Measurements from ENCODE around the gene MAP3K1.
"Not testable (repeated sequence)": the region's sequence is repeated elsewhere in the genome, so short reads cannot be mapped to it uniquely, and the experiment has no call there.

The MAP3K1 gene

GRCh38 chr5:56814963-56815657 lies at the start of gene MAP3K1:
TSS of gene MAP3K1 (plus strand) at chr5:56815549. CDS start at chr5:56815574, 25 bp downstream.
- DNase-seq (ENCODE audit: low read depth in 2 of 2): peak; percentile 61 to 62

GRCh38 chr5:56766926-56767325 lies 48.4 kb upstream of the MAP3K1 start:
- DNase-seq (ENCODE audit: low read depth in 2 of 2): no peak

- no peak for DNase-seq (ENCODE audit: low read depth in 2 of 2)
These were observed 45.3 kb upstream of the MAP3K1 start for GRCh38 chr5:56769875-56770604.

GRCh38 chr5:56772767-56773166 lies 42.6 kb upstream of the MAP3K1 start:
- no peak for DNase-seq (ENCODE audit: low read depth in 2 of 2)

- no peak for DNase-seq (ENCODE audit: low read depth in 2 of 2)
These were observed 40.4 kb upstream of the MAP3K1 start for GRCh38 chr5:56774957-56775356.

- DNase-seq (ENCODE audit: low read depth in 2 of 2): not testable (repeated sequence)
These were observed 39.0 kb upstream of the MAP3K1 start for GRCh38 chr5:56776212-56776846.

- DNase-seq (ENCODE audit: low read depth in 2 of 2): no peak
These were observed 32.1 kb upstream of the MAP3K1 start for GRCh38 chr5:56783261-56783660.

- no peak for DNase-seq (ENCODE audit: low read depth in 2 of 2)
These were observed 29.0 kb upstream of the MAP3K1 start for GRCh38 chr5:56786346-56786745.

GRCh38 chr5:56791396-56791795 lies 24.0 kb upstream of the MAP3K1 start:
- DNase-seq (ENCODE audit: low read depth in 2 of 2): no peak

- no peak for DNase-seq (ENCODE audit: low read depth in 2 of 2)
These were observed 16.8 kb upstream of the MAP3K1 start for GRCh38 chr5:56798521-56798920.

- DNase-seq (ENCODE audit: low read depth in 2 of 2): no peak
These were observed 15.2 kb upstream of the MAP3K1 start for GRCh38 chr5:56800186-56800585.

GRCh38 chr5:56801256-56801655 lies 14.1 kb upstream of the MAP3K1 start:
- no peak for DNase-seq (ENCODE audit: low read depth in 2 of 2)

- no peak for DNase-seq (ENCODE audit: low read depth in 2 of 2)
These were observed 13.1 kb upstream of the MAP3K1 start for GRCh38 chr5:56802205-56802604.

GRCh38 chr5:56803025-56803424 lies 12.3 kb upstream of the MAP3K1 start:
- DNase-seq (ENCODE audit: low read depth in 2 of 2): no peak

- no peak for DNase-seq (ENCODE audit: low read depth in 2 of 2)
These were observed 11.5 kb upstream of the MAP3K1 start for GRCh38 chr5:56803894-56804293.

- DNase-seq (ENCODE audit: low read depth in 2 of 2): no peak
These were observed 7.7 kb upstream of the MAP3K1 start for GRCh38 chr5:56807679-56808078.

GRCh38 chr5:56808211-56808610 lies 7.1 kb upstream of the MAP3K1 start:
- no peak for DNase-seq (ENCODE audit: low read depth in 2 of 2)

- no peak for DNase-seq (ENCODE audit: low read depth in 2 of 2)
These were observed 4.5 kb upstream of the MAP3K1 start for GRCh38 chr5:56810826-56811225.

- DNase-seq (ENCODE audit: low read depth in 2 of 2): no peak
These were observed 3.2 kb upstream of the MAP3K1 start for GRCh38 chr5:56812110-56812509.

- DNase-seq (ENCODE audit: low read depth in 2 of 2): no peak
These were observed 2.0 kb upstream of the MAP3K1 start for GRCh38 chr5:56813302-56813701.

GRCh38 chr5:56814361-56814962 lies 887 bp upstream of the MAP3K1 start:
- no peak for DNase-seq (ENCODE audit: low read depth in 2 of 2)
